Mesenchymal stem cell (in vitro differentiated cells and primary cell): ENCODE results near the gene PPP1R1C.
A peak's percentile ranks its signal among the peaks of the same experiment; 100 is the strongest.
"Not testable (repeated sequence)": the region's sequence is repeated elsewhere in the genome, so short reads cannot be mapped to it uniquely, and the experiment has no call there.

ENCODE experiments used
- DNase-seq: peaks from one replicate; pipeline ENCODE4 v3.0.0-alpha.2; 2013
- H2AFZ ChIP-seq: one replicate; pipeline ENCODE4 v1.6.1; 2013; ENCODE audit warnings: low read depth, mild to moderate bottlenecking, control low read depth, inconsistent platforms, low read length, moderate library complexity
- H2AK5ac ChIP-seq: 2 replicates; pipeline ENCODE4 v1.6.1; 2013; ENCODE audit warnings: low read length, moderate library complexity, mild to moderate bottlenecking, inconsistent platforms; ENCODE audit not compliant: severe bottlenecking
- H2BK120ac ChIP-seq: one replicate; pipeline ENCODE4 v1.6.1; 2013; ENCODE audit warnings: low read depth, mild to moderate bottlenecking, inconsistent platforms, low read length, moderate library complexity
- H2BK12ac ChIP-seq, 2 experiments: one replicate each; pipeline ENCODE4 v1.6.1; 2013; ENCODE audit warnings: inconsistent platforms in 2 of 2, low read length in 2 of 2, mild to moderate bottlenecking in 2 of 2, moderate library complexity in 2 of 2, control low read depth in 1 of 2
- H2BK15ac ChIP-seq: one replicate; pipeline ENCODE4 v1.6.1; 2013; ENCODE audit warnings: mild to moderate bottlenecking, low read depth, inconsistent platforms; ENCODE audit not compliant: poor library complexity, severe bottlenecking
- H2BK5ac ChIP-seq: 2 replicates; pipeline ENCODE4 v1.6.1; 2013; ENCODE audit warnings: low read depth, mild to moderate bottlenecking, low read length, control low read depth, inconsistent platforms; ENCODE audit not compliant: poor library complexity, severe bottlenecking
- H3K14ac ChIP-seq, 2 experiments: one replicate each; pipeline ENCODE4 v1.6.1; 2013; ENCODE audit warnings: inconsistent platforms in 2 of 2, low read length in 2 of 2, control low read depth in 1 of 2, mild to moderate bottlenecking in 1 of 2, moderate library complexity in 1 of 2
- H3K18ac ChIP-seq, 2 experiments: one replicate each; pipeline ENCODE4 v1.6.1; 2013; ENCODE audit warnings: inconsistent platforms in 2 of 2, low read length in 2 of 2, control low read depth in 1 of 2, low read depth in 1 of 2, mild to moderate bottlenecking in 1 of 2
- H3K23ac ChIP-seq, 2 experiments: one replicate each; pipeline ENCODE4 v1.6.1; 2013; ENCODE audit warnings: inconsistent platforms in 2 of 2, low read length in 2 of 2, mild to moderate bottlenecking in 2 of 2, moderate library complexity in 2 of 2, control low read depth in 1 of 2
- H3K27ac ChIP-seq: 2 replicates; pipeline ENCODE4 v1.5.1; 2013; ENCODE audit warnings: mild to moderate bottlenecking, moderate library complexity, low read length, control low read depth, inconsistent platforms; ENCODE audit not compliant: poor library complexity, severe bottlenecking
- H3K27me3 ChIP-seq, 2 experiments: 2 replicates each; pipeline versions ENCODE4 v1.6.1 to v1.7.0; 2013; ENCODE audit warnings: low read length in 2 of 2, mild to moderate bottlenecking in 2 of 2, moderate library complexity in 2 of 2, control low read depth in 1 of 2, inconsistent platforms in 1 of 2; ENCODE audit not compliant: control insufficient read depth in 1 of 2, insufficient read depth in 1 of 2
- H3K36me3 ChIP-seq, 2 experiments: 2 replicates each; pipeline versions ENCODE4 v1.6.1 to v1.7.0; 2013; ENCODE audit warnings: low read length in 2 of 2, control low read depth in 1 of 2, inconsistent platforms in 1 of 2, low read depth in 1 of 2, mild to moderate bottlenecking in 1 of 2; ENCODE audit not compliant: insufficient read depth in 2 of 2, control insufficient read depth in 1 of 2
- H3K4ac ChIP-seq, 2 experiments: one replicate each; pipeline ENCODE4 v1.6.1; 2013; ENCODE audit warnings: inconsistent platforms in 2 of 2, low read length in 2 of 2, mild to moderate bottlenecking in 2 of 2, moderate library complexity in 2 of 2, control low read depth in 1 of 2, low read depth in 1 of 2
- H3K4me1 ChIP-seq: 2 replicates; pipeline ENCODE4 v1.6.1; 2013; ENCODE audit warnings: low read depth, low read length, control low read depth; ENCODE audit not compliant: control insufficient read depth, insufficient read depth
- H3K4me2 ChIP-seq: 2 replicates; pipeline ENCODE4 v1.6.1; 2013; ENCODE audit warnings: low read length, mild to moderate bottlenecking, inconsistent platforms; ENCODE audit not compliant: poor library complexity, severe bottlenecking
- H3K4me3 ChIP-seq, 2 experiments: 2 replicates each; pipeline versions ENCODE4 v1.5.1 to v1.7.0; 2013; ENCODE audit warnings: low read length in 2 of 2, mild to moderate bottlenecking in 2 of 2, control low read depth in 1 of 2, low read depth in 1 of 2; ENCODE audit not compliant: insufficient read depth in 1 of 2
- H3K79me1 ChIP-seq: replicated peaks from 2 replicates; pipeline ENCODE4 v1.6.1; 2013; ENCODE audit warnings: mild to moderate bottlenecking, control low read depth, low read length, inconsistent platforms; ENCODE audit not compliant: poor library complexity, severe bottlenecking
- H3K9ac ChIP-seq: 2 replicates; pipeline ENCODE4 v1.7.0; 2013; ENCODE audit warnings: mild to moderate bottlenecking, low read length, moderate library complexity
- H3K9me3 ChIP-seq: 2 replicates; pipeline ENCODE4 v1.7.0; 2013; ENCODE audit warnings: mild to moderate bottlenecking, low read length; ENCODE audit not compliant: control insufficient read depth
- H4K8ac ChIP-seq: one replicate; pipeline ENCODE4 v1.6.1; 2013; ENCODE audit warnings: inconsistent platforms, mild to moderate bottlenecking, low read length, moderate library complexity
- H4K91ac ChIP-seq: one replicate; pipeline ENCODE4 v1.6.1; 2013; ENCODE audit warnings: mild to moderate bottlenecking, low read length, inconsistent platforms
- WGBS: methylation state at CpG from one replicate; pipeline ENCODE4 v1.1.7; 2013; ENCODE audit warnings: mixed read lengths; 5-methylcytosine and 5-hydroxymethylcytosine counted together

PPP1R1C gene

DNA sequence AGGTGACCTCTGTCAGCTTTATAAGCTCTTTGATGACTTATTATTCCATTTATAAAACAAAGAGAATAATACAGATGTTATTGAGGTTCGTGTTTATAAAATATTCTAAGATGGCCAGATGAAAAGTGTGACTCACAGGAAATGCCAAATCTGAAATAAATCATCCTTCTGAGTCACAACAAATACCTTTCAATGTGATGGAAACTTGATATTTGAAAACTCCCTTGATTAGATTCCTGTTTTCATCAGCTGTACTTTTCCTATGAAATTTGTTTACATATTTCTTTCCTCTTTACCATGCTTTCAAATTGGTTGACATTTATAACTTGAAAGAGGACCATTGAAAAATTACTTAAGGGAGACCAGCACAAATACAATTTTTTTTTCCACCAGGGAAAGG lies 30.6 kb upstream of the PPP1R1C start:
- no peak overlapping the region for H2AFZ ChIP-seq
- no peak overlapping the region for H3K4ac ChIP-seq
- no peaks in the 10 kb centered on the region for H3K9me3 ChIP-seq
- H3K4me3 ChIP-seq, result no peak overlapping the region
- H2BK5ac ChIP-seq, result no peak overlapping the region
- peak overlapping the region; percentile 59 for H3K27ac ChIP-seq
- no peak overlapping the region for H4K8ac ChIP-seq
- no peak overlapping the region for H3K18ac ChIP-seq
- H3K4me2 ChIP-seq, result no peak overlapping the region
- peak overlapping the region; percentile 49 for H3K9ac ChIP-seq
- H3K4me1 ChIP-seq, result peaks cover 3% of the 10 kb centered on the region
- peaks cover 1% of the 10 kb centered on the region for H3K79me1 ChIP-seq
- H2BK15ac ChIP-seq, result no peak overlapping the region
- WGBS, result no CpG with 5 or more reads among the region's 1 CpG
- H2BK120ac ChIP-seq, result no peak overlapping the region
- H3K36me3 ChIP-seq, result no peaks in the 10 kb centered on the region
- H3K27me3 ChIP-seq, result no peaks in the 10 kb centered on the region
- no peak overlapping the region for H2AK5ac ChIP-seq
- H4K91ac ChIP-seq, result no peak overlapping the region
- no peak overlapping the region for H3K23ac ChIP-seq
- no peak overlapping the region for H2BK12ac ChIP-seq
- peak; percentile 57 for DNase-seq
- no peak overlapping the region for H3K14ac ChIP-seq

DNA sequence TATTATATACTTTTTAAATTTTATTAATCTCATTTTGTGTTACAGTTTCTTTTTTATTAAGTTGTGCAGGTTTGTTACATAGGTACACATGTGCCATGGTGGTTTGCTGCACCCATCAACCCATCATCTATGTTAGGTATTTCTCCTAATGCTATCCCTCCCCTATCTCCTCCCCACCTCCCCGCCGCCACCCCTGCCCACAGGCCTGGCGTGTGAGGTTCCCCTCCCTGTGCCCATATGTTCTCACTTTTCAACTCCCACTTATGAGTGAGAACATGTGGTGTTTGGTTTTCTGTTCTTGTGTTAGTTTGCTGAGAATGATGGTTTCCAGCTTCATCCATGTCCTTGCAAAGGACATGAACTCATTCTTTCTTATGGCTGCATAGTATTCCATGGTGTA lies 29.8 kb upstream of the PPP1R1C start:
- H3K27ac ChIP-seq, H3K4ac ChIP-seq, DNase-seq, H3K9me3 ChIP-seq, H3K18ac ChIP-seq, H3K4me1 ChIP-seq, H2BK12ac ChIP-seq, H2AK5ac ChIP-seq, H2BK5ac ChIP-seq, H3K23ac ChIP-seq, H4K8ac ChIP-seq, H4K91ac ChIP-seq, H3K79me1 ChIP-seq, H3K27me3 ChIP-seq, H3K36me3 ChIP-seq, H3K14ac ChIP-seq, H2BK15ac ChIP-seq, H2AFZ ChIP-seq, H3K4me3 ChIP-seq, H3K4me2 ChIP-seq, H2BK120ac ChIP-seq, H3K9ac ChIP-seq: not testable (repeated sequence)
- WGBS, result no CpG with 5 or more reads among the region's 3 CpGs

DNA sequence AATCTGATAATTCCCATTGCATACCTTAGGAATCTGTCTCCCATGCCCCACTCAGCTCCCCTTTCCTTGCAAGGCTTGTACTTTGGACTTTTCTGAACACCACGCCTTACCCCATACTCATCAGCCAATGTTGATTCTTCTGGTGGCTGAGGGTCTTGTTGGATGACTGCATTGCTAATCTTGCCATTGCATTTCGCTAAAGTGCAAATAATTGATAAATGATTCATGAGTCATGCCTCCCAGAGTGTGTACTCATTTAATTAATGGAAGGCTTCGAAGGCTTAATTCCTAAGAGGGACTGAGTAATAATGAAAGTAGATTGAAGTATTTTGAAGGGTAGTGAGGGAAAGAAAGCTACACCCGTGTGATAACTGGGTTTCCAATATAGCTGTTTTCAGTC lies 28.0 kb upstream of the PPP1R1C start:
- peaks cover 1% of the 10 kb centered on the region for H3K79me1 ChIP-seq
- no peak overlapping the region for H4K91ac ChIP-seq
- no peak overlapping the region for H2BK5ac ChIP-seq
- no peak overlapping the region for H3K4me3 ChIP-seq
- H2AK5ac ChIP-seq, result no peak overlapping the region
- no peak overlapping the region for H3K14ac ChIP-seq
- H3K27me3 ChIP-seq, result no peaks in the 10 kb centered on the region
- H3K4me1 ChIP-seq, result peaks cover 3% of the 10 kb centered on the region
- no peak overlapping the region for H2BK12ac ChIP-seq
- H3K27ac ChIP-seq, result no peak overlapping the region
- no peak overlapping the region for H4K8ac ChIP-seq
- no peak overlapping the region for H3K4me2 ChIP-seq
- H3K9me3 ChIP-seq, result no peaks in the 10 kb centered on the region
- WGBS, result 52% methylated on average over 3 of the region's 4 CpGs
- no peak overlapping the region for H3K4ac ChIP-seq
- no peak overlapping the region for H2AFZ ChIP-seq
- H3K9ac ChIP-seq, result no peak overlapping the region
- no peak overlapping the region for H3K18ac ChIP-seq
- H2BK15ac ChIP-seq, result no peak overlapping the region
- no peak for DNase-seq
- no peak overlapping the region for H2BK120ac ChIP-seq
- H3K23ac ChIP-seq, result no peak overlapping the region
- H3K36me3 ChIP-seq, result peaks cover 0 to 2% of the 10 kb centered on the region in 2 experiments

DNA sequence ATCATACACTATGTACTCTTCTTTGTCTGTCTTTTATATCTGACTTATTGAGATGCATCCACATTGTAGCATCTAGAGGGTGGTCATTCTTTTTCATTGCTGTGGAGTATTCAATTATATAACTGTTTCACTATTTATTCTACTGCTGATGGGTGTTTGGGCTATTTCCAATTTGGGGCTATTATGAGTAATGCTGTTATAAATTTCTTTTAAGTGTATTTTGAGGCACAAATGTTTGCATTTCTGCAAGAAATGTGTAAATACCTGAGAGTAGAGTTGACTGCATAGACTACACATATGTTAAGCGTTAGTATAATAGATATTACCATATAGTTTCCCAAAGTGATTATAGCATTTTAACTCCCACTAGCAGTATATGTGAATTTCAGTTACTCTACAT lies 26.9 kb upstream of the PPP1R1C start:
- no peak overlapping the region for H3K14ac ChIP-seq
- no peak overlapping the region for H2BK12ac ChIP-seq
- peaks cover 0 to 2% of the 10 kb centered on the region in 2 experiments for H3K36me3 ChIP-seq
- no peak for DNase-seq
- no peak overlapping the region for H4K8ac ChIP-seq
- H3K79me1 ChIP-seq, result peaks cover 1% of the 10 kb centered on the region
- no peak overlapping the region for H3K4me2 ChIP-seq
- H2BK5ac ChIP-seq, result no peak overlapping the region
- H2BK15ac ChIP-seq, result no peak overlapping the region
- H2AK5ac ChIP-seq, result no peak overlapping the region
- H3K9me3 ChIP-seq, result no peaks in the 10 kb centered on the region
- H3K18ac ChIP-seq, result no peak overlapping the region
- no peak overlapping the region for H2BK120ac ChIP-seq
- no peak overlapping the region for H3K23ac ChIP-seq
- no peak overlapping the region for H4K91ac ChIP-seq
- H3K27me3 ChIP-seq, result no peaks in the 10 kb centered on the region
- no CpG with 5 or more reads among the region's 1 CpG for WGBS
- no peak overlapping the region for H3K27ac ChIP-seq
- H3K4me3 ChIP-seq, result no peak overlapping the region
- H3K4me1 ChIP-seq, result peaks cover 2% of the 10 kb centered on the region
- no peak overlapping the region for H3K9ac ChIP-seq
- H3K4ac ChIP-seq, result no peak overlapping the region
- no peak overlapping the region for H2AFZ ChIP-seq
